ENCODE results near the gene EHBP1.
A peak's percentile ranks its signal among the peaks of the same experiment; 100 is the strongest.

The EHBP1 gene

DNA sequence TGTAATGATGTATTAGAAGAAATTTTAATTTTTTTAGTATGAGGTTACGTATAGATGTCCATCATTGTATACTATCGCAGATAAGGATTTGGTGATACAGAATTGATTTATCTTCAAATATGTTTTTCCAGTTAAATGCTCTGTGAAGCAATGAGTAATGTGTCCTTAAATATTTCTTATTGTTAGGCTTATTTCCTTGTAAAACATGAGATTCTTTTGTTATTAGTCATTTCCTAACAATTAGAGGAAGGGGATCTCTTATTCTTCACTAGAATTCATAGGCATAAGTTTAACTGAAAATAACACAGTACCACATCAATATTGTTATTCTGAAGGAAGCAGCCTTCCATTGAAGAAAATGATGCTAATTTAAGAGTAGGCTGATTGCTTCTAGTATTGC is 329.7 kb downstream of the EHBP1 start:
- DNase-seq = no peak

DNA sequence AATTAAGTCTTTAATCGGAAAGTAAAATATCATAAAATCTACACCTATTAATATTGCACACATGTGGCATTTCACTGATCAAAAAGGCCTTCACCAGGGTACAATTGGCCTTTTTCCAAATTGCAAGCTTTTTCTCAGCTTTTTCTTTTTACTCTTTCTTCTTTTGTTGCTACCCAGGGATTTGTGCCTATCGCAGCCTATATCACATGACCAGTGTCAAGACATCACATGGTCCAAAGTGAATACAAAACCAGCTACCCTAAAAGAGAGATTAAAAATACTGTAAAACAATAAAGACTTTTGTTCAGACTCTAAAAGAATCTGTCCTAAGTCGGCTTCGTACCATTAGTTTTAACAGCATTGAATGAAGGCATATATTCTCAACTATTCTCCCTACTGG is 330.1 kb downstream of the EHBP1 start:
- DNase-seq = no peak

DNA sequence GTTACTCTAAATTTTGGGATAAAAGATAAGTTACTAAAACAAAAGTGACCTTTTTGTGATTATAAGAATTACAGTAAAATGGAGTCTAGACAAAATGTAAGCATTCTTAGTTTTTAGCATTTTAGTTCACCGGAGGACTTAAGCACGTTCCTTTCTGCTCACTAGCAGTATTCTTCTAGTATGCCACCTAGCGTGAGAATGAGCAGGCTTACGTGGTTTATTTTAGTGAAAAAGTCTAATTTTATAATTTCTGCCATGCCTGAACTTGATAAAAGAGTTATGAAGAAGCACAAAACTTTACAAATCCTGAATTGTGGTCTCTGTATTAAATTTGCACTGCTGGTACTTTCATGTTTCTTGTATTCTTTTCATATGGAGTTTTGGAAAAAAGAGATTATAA is 332.5 kb downstream of the EHBP1 start:
- no peak for DNase-seq

DNA sequence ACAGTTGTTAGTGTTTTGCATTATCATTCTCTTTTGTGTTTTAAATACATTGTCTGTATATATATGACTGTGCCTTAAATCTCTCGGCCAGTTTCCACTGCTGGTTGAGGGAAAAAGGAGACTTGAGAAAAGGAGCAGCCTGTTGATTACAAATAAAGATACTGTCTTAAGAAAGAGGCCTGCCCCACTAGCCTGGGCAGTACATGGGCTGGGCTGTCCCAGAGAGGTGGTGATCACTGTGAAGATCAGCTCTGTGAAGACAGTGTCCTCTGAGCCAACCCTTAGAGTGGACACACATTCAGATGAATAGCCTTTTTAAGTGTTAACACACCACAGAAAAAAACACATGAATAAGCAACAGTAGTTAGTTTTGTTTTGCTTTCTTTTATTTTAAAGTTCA is 335.1 kb downstream of the EHBP1 start:
- no peak for DNase-seq

DNA sequence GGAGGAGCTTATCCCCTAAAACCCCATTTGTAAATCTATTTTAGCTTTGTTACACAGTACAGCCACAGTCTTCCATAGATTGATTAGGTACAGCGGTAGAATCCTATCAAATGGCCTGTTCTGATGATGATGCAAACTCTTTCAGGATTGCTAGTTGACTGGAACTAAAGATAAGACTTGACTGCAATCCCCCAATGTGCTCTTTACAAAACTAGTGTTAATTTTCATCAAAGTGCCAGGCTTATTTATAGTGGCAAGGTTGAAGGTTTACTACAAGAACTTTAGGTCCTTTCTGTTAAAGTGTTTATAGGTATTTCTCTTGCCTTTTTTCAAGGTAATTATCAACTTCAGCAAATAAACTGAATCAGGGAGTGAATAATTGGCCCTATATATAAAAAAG is 336.1 kb downstream of the EHBP1 start:
- DNase-seq = no peak

DNA sequence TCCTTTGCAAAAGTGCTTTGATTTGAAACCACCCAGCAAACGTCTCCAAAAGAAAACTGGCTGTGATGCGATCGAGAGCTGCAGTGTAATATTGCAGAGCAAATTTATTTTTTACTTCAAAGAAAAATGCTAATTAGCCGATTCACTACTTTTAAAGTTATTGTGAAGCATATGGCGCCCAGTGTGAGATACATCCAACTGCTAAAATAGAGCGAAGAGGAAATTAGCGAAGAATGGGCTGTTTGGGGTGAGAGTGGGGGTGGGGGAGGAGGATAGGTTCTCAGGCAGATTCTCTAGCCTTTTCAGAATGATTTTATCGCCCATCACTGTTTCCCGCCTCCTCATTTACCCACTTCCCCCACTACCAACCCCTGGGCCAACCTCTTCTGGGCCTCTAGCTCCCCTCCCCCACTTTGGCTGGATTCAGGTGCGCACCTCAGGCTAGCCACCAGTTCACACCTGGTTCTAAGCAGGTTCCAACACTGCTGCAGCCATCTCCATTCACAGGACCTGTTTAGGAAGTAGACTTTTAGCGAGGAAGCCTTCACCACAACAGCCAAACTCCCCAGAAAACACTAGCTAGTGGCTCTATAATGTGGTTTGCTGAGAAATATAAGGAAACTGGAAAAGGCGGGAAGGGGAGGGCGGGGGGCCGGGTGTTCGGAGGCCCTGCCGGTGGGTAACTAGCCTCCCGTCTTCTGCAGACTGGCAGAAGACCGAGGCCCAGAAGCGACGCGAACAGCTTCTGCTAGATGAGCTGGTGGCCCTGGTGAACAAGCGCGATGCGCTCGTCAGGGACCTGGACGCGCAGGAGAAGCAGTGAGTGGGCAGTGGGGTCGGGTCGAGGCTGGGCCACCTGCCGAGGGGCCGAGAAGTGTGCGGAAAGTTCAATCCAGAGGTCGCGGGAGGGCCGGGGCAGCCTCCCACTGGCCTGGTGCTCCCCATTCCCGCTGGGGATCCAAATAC is 339.1 kb downstream of the EHBP1 start:
- peak; percentile 56 for DNase-seq

DNA sequence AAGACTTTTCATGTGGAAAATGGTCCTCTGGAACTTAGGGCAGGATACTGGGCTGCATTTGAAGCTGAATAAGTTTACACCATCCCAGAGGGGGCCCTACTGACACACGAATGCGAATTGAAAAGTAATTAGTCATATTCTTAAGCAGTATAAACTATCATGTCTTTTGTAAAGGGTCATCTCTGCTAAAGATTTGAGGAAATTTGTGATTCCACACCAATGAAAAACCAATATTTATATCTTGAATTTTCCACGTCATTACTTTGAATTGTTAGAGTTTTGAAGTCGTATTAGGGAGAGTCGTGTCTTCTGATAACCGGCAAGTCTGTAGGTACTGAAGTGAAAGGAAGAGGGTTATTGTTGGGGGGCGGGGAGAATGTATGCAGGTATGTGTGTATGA is 341.0 kb downstream of the EHBP1 start:
- DNase-seq = peak; percentile 26

DNA sequence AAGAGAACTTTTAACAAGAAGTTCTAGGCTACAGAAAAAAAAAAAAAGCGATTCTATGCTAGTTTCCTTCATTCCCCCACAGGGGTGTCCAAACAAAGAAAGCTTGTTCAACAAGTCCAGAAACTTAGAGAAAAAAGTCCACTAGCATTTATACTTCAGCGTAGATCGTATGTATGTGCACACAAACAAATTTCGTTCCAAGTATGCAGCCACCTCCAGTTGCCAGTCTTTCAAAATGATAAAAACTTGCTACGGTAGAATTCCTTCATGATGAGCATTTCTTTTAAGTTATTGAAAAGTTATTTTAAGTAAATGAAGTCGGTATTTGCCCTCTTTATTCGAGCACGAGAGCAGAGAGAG is 341.4 kb downstream of the EHBP1 start:
- no peak for DNase-seq

DNA sequence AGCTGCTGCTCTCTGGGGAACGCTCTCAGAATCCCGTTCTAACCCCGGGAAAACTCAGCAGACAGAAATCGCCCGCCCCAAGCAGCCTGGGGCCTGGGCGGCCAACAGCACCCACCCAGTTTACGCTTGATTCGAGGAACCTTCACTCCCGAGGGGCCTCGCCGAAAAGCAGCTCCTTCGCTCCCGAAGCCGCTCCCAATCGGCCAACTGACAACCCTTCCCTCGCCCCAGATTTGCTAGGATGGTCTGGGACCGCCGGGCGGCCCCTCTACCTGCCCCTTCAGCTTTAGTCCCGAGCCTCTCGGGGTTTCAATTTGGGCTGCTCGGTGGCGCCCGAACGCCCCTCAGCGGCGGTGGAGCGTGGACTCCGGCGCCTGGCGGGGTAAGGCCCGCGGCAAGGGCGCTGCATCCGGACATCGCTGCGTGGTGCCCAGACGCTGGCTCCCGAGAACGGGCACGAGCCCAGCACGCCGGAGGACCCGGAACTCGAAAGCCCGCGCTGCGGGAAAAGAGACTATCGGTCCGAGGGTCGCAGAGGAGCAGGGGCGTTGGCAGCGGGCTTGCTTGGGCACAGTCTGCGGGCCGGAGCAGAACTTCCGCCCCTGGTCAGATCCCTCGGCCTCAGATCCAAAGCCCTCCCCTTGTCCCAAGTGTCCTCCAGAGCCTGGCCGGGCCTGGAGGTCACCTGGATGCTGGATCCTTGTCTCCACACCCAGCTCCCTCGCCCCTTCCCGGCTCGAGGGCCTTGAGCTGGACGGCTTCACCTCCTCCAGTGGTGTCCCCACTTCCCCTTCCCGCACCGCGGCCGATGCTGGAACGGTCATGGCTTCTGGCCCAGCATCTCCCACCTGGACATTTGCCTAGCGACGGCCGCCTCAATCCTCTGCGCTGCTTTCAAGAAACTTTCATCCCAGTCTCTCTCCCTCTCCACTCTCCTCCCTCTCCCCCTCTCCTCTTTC is 342.1 kb downstream of the EHBP1 start:
- peak; percentile 83 for DNase-seq

DNA sequence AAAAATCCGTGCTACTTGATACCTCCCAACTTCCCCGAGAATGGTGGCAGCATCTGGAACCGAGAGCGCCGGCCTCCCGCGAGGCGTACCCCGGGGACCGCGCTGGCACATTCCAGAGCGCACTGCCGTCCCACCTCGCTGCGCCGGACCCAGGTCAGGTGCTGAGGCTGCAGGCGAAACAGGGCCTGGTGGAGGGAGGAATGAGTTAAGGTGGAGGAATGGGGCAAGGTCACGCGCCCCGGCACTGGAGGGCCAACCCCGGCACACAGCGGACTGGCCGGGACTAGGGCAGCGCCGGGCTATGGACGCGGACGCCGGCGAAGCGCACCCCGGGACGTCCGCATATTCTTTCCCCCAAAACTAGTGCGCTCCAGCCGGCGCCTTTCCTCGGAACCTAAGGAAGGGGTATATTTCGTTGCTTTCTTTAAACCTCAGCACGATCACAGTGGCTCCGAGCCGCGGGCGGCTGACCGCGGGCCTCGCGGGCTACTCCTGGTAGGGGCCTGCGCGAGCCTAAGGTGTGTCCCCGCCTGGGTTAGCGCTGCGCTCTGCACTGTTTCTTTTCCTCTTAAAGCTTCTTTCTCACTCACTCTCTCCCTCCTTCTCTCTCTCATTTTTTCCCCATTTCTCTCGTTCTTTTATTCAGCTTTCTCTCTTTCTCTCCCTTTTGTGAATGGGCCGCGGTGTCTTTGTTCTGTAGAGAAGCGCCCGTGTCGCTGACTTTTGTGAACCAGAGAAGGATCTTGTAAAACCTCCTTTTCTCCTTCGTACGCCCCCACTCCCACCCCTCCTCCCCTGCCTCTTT is 343.1 kb downstream of the EHBP1 start:
- peak; percentile 89 for DNase-seq

DNA sequence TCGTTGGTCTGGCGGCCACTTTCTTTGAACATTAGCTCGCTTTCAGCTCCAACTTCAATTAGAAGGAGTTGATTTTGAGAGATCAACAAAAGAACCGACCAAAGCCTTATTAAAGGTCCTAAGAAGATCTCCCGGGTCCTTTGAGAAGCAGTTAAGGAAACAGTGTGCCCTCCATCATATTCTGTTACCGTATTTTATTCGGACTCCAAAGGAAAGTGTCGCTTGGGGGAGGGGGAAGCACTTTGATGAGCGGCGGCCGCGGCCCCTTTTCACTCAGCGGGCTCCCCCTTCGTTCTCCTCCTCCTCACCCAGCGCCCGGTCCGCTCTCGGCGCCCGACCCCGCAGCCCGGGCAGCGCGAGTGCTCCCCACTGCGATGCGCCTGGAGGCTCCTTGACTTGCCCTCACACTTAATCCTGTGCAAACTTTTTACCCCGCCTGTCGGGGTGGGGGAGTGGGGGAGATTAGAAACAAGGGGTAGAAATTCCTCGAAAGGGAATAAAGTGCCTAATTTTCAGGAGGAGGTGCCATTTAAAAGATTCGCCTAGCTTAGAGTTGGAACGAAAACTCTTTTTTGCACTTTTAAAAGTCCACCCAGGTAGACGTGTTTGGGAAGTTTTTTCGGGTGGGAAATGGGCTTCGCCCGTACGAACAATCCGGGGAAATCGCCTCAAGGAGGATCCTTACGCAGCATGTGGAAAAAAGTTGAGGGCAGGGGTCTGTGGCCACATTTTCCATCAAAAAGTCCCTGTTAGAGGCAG is 343.9 kb downstream of the EHBP1 start:
- peak; percentile 74 for DNase-seq

DNA sequence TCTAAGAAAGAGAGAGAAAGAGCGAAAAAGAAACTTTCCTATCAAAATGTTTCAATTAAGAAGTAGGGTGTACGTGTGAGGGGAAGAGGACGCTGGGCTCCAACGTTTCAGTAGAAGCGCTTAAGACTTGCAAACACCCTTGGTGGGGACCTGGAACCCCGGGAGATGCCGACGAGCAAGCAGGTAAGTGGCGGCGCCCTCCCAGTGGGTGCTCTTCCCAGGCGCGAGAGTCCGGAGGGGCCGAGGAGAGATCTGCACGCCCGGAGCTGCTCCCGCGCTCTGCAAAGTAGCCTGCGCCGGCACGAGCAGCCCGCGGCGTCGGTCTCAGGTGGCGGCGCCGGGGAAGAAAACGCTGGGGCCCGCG is 344.4 kb downstream of the EHBP1 start:
- DNase-seq = peak; percentile 82

DNA sequence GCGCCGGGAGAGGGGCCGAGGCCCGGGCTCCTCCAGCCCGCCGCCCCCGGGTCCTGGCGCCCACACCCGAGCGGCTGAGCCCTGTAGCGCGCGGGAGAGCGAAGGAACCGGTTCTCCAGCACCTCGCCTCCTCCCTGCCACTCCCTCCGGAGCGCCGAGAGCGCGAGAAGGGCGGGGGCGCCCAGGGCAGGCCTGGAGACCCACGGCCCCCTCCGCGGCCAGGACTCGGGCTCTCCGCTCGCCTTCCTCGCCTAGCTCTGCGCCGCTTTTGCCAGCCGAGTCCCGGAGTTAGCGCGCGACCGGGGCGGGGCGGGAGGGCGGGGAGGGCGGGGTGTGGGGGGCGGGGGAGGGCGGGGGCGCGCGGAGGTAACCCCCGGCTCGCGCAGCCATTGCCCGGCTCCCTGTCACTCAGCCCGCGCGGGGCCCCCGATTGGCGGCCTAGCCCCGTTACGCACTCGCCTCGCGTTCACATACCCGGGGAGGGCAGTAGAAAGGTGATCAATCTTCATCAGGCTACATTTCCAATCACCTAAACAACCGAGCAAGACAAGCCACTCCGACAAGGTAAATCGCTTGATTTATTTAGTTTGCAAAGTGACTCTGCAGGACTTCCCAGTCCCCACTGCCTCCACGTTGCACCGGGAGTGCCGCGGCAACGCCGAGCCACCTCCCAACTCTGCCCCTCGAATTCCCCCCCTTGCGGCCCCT is 345.0 kb downstream of the EHBP1 start, which contains the start of gene OTX1:
Gene OTX1 (plus strand): TSS at position 497 of the 708 bp plus-strand sequence. CDS start 2,161 bp downstream, outside the sequence.
- DNase-seq = peak; percentile 84

DNA sequence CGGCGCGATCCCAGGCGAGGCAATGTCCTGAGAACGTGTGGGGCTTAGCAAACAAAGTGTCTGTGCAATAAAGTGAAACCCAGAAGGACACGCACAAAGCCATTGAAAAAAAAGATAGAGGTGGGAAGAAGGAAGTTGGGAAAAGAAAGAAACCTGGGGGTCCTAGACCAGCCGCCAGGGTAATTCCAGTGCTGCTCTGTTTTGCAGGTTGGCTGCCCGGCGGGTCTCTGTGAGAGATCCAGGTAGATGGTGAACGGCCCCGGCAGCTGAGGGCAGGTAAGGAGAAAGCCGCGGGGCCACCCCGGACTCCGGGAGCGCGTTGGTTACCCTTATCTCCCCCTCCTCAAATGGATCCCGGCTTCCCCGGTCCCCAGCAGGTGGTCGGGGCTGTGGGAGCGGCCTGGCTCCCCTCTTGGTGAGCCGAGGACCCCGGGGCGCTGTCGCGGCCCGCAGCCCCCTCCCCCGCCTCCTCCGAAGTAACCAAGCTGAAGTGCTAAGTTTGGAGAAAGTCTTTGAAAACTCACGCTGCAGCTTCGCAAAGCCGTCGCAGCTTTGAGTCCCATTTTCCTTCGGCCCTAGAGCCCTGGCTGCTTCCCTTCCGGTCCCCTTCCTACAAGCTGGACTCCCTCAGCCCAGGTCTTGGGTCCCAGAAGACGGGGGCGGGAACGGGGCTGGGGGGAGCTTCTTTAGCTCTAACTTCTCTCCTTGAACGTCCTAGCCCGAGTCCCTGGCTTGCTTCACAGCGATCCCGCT is 345.7 kb downstream of the EHBP1 start:
- no peak for DNase-seq

DNA sequence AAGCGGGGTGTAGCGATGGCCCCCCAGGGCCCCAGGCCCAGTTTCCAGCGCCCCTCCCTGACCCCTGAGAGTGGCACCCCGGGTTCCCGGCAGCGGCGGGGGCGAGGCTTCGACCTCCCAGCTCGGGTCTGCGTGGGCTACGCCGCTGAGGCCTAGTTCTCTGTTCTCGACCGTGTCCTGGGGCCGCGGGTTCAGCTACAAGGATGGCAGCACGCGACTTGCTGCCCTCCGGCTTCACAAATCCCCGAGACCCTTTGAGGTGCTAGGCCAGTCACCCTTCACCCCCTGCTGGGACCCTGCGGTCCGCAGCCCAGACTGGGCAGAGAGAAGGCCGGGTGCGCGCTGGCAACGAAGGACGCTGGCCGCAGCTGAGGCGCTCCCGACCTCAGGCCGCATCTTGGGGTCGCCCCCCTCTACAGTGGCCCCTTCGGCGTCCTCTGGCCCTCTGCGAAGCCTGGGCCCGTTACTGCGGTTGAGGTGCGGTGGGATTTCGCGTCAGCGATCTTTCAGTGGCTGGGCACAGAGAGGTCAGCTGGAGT is 346.4 kb downstream of the EHBP1 start:
- DNase-seq = peak; percentile 63

DNA sequence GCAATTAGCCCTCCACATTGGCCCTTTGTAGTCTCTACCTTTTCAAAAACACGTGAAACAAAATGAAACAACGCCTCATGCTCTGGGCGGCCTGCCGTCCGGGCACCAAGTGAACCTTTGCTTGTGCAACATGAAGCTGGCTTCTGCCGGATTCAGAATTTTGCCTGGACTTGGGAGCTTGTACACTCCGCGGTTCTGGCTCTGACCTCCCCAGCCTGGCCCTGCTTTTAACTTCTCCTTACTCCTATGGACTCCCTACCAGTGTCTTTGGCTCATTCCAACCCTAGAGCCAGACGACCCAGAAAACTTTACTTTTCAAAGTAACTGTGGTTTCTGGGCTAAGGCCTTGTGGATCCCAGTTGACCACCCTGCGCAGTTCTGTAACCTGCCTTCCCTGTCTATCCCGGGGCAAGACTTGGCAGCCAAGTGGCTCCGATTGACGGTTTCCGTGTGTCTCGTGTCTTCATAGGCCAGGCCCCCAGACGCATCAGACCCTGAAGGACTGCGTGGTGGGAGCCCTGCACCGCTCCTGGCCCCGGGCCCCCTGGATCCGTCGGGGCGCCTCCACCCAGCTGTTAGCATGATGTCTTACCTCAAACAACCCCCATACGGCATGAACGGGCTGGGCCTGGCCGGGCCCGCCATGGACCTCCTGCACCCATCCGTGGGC is 347.0 kb downstream of the EHBP1 start:
- DNase-seq = no peak

DNA sequence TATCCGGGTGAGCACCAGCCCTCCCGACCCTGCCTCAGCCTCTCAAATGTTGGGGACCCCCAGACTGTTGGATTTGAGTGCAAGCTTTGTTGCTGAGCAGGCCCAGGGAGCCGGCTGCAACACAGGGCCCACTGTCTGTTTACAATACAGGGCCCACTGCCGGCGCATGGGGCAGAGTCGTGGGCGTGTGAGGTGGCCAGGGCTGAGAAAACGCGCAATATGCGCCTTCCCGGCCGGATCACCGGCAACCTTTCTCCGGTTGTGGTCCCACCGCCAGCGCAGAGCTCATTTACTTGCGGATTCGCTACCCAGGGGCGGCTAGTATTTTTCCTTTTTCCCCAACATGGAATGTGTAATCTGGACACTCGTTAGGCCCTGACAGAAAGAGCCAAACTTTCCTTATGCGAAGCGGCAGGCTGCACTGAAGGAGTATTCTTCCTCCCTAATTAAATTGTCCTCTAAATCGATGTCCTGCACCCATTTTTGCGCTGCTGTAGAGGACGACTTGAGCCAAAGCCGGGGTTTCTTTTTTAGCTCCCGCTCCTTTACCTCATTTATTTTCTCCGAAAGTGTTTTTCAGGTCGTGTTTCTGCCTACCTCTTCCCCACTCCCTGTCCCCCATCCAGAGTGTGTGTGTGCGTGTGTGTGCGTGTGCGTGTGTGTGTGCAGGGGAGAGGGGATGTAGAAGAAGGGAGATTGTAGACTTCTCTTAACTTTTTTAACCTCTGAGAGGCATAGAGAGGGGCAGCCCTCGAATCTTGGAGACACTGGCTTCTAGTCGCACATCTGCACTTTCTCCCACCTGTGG is 347.8 kb downstream of the EHBP1 start:
- peak; percentile 70 for DNase-seq

DNA sequence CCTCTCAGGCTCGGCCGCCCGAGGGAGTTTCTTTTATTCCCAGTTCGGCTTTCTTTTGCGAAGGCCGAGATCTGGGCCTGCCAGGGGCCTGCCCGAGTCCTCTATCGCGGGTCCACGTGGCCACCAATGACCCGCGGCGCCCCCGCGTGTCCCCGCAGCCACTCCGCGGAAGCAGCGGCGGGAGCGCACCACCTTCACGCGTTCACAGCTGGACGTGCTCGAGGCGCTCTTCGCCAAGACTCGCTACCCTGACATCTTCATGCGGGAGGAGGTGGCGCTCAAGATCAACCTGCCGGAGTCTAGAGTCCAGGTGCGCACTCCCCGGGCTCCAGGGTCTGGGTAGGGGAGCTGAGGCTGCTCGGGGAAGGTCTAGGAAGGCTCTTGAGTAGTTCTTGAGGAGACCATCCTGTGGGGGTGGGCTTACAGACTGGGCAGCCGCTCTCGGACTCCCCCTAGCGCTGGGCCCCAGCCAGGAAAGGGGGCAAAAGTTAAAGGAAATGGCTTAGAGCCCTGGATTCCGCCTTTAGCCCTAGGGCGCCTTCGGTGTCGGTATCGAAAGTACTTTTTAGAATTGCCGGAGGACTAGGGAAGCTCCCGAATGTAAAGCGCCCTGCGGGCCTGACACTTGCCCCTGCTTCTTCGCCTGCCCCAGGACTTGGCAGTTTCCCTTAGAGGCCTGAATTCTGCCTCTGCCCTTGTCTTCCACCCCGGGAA is 348.5 kb downstream of the EHBP1 start:
- DNase-seq = peak; percentile 64
